Kidney tubule cell (primary cell): ENCODE data around the gene CDK14.
"Not testable (repeated sequence)": the region's sequence is repeated elsewhere in the genome, so short reads cannot be mapped to it uniquely, and the experiment has no call there.

Experiments used
- DNase-seq: peaks from one replicate; pipeline ENCODE4 v3.0.0-alpha.2; 2018; ENCODE audit warnings: low spot score

The CDK14 gene

DNA sequence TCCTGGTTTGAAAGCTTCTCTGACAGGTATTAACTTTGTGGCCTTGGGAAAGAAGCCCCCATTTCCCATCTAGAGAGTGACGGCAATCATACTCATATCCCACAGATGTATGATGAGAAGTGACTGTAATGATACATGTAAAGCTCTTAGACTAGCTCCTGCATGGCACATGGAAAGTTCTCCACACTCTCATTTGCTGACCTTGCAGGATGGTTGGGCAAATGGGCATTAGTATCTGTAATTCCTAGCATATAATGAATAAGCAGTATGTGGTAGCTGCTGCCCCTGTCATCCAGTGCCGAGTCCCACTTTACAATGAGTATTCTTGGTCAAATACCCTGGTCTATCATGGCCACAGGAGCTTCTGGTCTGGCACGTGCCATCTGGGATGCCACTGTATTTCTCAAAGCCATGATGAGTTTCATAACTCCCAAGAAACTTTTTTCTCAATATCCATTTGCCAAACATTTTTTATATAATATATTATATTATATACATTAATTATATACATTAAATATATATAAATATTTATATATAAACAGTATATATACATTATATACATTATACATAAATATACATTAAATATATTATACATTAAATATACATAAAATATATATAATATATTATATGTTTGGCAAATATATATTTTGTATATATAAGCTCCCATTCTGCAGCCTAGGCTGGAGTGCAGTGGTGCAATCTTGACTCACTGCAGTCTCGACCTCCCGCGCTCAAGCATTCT lies 561.6 kb downstream of the CDK14 start:
- DNase-seq = no peak

DNA sequence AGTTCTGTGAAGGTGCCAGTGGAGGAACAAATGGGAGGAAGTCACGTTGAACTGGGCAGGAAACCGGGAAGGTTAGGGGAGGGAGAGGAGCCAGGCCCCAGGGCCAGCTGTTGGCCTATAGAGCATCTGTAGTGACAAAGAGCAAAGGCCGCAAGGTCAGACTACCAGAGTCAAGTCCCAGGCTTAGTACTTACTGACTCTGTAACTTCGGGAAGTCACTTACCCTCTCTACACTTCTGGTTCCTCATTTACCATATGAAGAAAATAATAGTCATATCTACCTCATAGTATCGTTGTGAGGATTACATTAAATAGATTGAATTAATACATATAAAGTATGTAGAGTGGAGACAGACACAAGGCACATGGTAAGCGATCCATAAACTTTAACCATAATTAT lies 566.3 kb downstream of the CDK14 start:
- DNase-seq = no peak

GRCh38 chr7:91164506-91164905 lies 568.4 kb downstream of the CDK14 start:
- no peak for DNase-seq

DNA sequence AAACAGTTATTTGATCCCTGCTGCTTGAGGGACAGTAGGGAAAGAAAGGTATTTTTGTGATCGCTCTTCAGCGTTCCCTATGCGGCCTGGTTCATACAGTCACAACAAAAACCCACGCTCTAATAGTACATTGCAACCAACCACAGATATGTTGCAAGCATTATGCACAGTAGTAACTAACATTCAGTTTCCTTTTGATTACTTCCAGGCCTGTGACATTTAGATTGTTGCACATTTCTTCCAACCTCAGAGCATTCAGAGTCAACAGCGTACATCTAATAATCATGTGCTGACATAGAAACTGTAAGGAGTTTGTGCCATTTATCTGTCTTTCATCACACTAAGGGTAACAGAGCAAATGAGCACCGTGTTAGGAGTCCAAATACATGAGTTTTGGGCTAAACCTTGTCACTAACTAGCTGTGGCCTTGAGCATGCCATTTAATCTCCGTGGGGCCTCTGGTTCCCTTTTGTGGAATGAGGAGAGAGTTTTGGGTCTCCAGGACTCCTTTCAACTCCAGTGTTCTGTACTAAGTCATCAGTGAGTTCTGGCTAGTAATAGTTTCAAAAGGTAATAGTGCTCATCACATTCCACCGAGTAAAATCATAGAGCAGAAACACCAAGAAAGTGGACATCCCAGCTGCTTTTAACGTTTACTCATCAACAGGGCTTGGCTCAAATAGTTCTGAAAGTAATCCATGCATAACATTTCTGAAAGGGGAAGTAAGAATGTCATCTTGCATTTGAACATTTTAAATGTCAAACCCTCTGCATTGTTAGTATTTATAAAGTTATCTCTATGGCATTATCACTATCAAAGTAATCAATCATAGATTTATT lies 569.1 kb downstream of the CDK14 start:
- DNase-seq = peak; percentile 94

DNA sequence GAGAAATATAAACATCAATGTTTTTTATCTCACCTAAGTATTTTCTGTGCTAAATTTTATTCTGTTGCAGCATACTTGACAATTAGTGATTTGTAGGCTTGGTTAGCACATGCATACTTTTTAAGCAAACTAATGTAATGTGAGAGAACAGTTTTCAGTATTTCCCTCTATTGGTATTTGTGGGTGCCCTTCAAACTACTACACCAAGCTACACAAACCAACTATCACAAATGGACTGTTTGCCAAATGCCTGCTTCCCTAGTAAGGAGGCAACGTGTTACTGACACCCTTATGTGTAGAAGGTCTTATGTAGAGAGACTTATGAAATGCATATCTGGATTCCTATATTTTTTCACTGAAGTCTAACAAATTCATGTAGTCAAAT lies 569.7 kb downstream of the CDK14 start:
- no peak for DNase-seq

DNA sequence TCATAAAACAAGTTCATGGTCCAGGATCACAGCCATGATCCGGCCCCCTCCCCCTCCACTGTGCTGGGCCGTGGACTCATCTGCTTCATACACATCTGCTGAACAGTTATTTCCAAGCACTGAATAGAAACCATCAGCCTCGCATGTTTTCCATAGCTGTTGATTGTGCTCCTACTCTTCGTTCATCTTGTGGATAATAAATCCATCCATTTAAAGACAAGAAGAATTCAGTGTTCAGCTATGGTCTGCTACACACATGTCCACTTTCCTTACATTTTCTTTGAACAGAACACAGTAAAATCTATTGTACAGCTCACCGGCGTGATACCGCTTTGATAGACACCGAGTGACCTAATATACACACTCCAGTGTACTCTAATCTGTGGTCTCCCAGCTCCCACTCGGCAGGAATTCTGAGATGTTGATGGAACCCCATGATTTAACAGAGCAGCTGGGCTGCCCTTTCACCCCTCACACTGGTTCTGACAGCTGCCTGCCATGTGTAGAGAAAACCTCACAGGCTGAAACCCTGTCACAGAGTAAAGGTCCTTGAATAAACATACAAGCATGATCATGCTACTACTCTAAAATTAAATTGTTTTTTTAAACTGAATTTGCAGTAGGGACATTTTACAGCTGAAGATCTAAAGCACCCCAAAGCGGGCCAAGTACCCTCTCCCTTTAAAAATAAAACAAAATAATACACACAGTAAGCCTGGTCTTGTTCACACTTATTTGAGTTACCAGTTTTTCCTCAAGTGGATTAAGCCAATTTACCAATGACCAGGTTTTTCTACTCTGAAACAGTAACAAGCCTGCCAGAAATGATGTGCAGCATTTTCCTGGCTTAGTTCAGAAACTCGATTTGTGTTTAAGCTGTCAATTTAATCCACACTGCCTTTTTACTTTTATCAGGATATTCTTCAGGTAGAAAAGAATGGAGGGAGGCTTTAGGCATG lies 573.0 kb downstream of the CDK14 start:
- DNase-seq = no peak

GRCh38 chr7:91169830-91170191 lies 573.7 kb downstream of the CDK14 start:
- DNase-seq = no peak

DNA sequence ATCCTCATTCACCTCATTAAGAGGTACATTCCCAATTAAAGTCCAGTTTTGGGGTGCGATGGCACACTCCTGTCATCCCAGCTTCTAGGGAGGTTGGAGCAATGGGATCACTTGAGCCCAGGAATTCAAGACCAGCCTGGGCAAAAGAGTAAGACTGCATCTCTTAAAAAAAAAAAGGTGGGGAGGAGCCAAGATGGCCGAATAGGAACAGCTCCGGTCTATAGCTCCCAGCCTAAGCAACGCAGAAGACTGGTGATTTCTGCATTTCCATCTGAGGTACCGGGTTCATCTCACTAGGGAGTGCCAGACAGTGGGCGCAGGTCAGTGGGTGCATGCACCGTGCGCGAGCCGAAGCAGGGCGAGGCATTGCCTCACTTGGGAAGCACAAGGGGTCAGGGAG lies 577.1 kb downstream of the CDK14 start:
- DNase-seq = not testable (repeated sequence)

DNA sequence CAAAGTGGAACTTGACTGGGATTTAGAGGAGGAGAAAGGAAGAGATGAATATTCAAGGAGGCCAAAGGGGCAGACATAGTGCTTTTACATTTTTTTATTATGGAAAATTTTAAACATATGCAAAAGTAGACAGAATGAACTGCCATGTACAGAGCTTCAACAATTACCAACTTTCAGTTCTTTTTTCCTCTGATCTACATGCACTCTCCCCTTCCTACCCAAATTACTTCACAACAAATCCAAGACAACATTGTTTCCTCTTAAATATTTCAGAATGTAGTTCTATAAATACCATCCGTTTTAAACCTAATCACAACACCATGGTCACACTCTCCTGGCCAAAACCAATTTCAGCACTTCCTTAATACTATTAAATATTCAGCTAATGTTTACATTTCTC lies 584.6 kb downstream of the CDK14 start:
- DNase-seq = no peak

- DNase-seq = no peak
These were observed 585.8 kb downstream of the CDK14 start for GRCh38 chr7:91181949-91182348.

GRCh38 chr7:91182819-91183764 lies 587.0 kb downstream of the CDK14 start:
- peak; percentile 53 for DNase-seq

DNA sequence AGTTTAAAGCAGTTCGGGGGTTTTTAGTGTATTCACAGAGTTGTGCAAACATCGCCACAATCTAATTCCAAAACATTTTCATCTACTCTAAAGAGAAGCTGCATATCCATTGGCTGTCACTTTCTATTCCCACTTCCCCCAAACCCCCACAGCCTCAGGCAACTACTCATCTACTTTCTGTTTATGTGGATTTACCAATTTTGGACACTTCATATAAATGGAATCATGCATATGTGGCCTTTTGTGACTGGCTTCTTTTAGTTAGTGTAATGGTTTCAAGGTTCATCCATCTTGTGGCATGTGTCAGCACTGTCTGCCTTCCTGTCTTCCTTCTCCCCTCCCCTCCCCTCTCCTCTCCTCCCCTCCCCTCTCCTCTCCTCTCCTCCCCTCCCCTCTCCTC lies 589.6 kb downstream of the CDK14 start:
- no peak for DNase-seq

- no peak for DNase-seq
These were observed 590.9 kb downstream of the CDK14 start for GRCh38 chr7:91187061-91187460.

- no peak for DNase-seq
These were observed 595.6 kb downstream of the CDK14 start for GRCh38 chr7:91191771-91192170.

GRCh38 chr7:91193141-91193540 lies 597.0 kb downstream of the CDK14 start:
- DNase-seq = no peak

DNA sequence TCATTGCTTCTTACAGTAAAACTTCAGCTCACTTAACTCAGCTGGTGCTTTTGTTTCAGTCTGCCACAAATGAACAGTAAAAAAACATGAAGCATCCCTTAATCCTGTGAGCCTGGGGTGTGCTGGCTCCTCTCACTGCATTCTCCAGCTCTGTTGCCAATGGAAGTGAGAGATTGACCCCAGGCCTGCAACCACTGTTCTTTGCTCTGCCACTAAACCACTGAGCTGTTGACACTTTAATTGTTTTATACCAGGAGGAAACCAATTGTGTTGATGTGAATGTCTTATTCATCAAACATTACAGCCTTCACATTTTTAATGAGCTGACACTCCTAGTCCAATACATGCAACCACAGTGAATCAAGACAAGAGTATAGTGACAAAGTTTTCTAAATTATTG lies 598.7 kb downstream of the CDK14 start:
- no peak for DNase-seq

DNA sequence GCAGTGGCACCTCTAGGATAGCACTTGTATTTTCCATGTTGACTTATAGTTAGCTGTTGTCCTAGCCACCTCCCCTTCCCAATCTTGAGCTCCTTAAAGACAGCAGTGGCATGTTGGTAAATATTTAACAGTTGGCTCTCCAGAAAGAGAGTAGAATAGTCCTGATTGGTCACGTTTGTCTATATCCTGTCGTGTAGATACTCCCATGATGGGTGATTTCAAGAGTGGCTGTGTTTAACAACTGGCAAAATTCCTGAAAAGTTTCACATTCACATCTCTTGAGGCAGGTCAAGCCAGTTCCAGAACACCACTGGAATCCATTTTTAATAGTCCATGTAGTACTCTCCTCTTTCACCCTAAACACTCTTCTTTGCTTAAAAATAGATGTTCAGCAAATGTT lies 599.9 kb downstream of the CDK14 start:
- DNase-seq = no peak

- no peak for DNase-seq
These were observed 602.2 kb downstream of the CDK14 start for GRCh38 chr7:91198371-91198770.

GRCh38 chr7:91199601-91200000 lies 603.5 kb downstream of the CDK14 start:
- DNase-seq = no peak

DNA sequence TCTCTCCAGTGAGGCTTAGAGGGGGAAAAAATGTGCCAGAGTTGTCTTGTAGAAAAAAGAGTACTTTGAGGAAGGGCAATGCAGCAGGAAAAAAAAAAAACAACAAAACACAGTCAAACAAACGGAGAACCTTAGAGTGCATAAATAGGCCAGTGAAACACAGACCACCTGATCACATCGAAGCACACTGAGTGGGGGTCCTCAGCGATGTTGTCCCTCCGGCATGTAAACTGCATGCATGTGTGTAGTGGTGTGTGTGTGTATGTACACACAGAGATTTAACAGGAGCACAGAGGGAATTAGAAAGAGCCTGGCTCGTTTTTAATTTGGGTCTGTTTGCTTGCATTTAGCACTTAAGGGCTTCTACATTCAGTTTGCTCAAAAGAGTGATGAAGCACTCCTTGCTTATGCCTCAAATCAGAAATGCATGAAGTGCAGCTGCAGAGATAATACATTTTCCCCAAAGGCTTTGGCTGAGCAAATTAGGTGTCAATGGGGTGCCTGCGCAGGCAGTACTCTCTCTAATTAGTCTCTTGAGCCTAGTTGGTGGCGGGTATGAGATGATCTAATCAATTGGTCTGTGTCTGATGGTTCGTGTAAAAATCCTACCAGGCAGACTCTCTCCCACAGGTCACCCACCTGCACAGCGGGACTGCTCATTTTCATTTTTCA lies 605.5 kb downstream of the CDK14 start:
- DNase-seq = no peak
